ENCODE data around the gene RRP1B. TPM values are rescaled to one million over a fixed set of nuclear protein-coding genes. Genes with fewer than 3 reads are reported as not detected.
"Not testable (repeated sequence)": the region's sequence is repeated elsewhere in the genome, so short reads cannot be mapped to it uniquely, and the experiment has no call there.

RRP1B gene
- polyA plus RNA-seq, 6 donors from 2014 or later, result 9.2 to 30.3 (median 21.1) TPM

GRCh38 chr21:43645976-43646375, 13.4 kb upstream of the RRP1B start:
- Mint-ChIP-seq H3K4me1 (peaks cover 12 to 19% (median 15%) of the 10 kb centered on the region in 3 donors), H3K36me3 (no peaks in the 10 kb centered on the region), H3K9me3 (no peaks in the 10 kb centered on the region), H3K27ac (peak overlapping the region; percentile 52 to 92 (median 84)), H3K4me3 (peak overlapping the region in 6 of 8 donors; percentile 18 to 76 (median 70)), H3K27me3 (peaks cover 0 to under 1% (median 0%) of the 10 kb centered on the region in 3 donors)
- peak in 1 of 2 donors; percentile 8 for ATAC-seq (ENCODE audit: low read depth in 2 of 2)
- no peak for DNase-seq

- H3K4me1 Mint-ChIP-seq, result peaks cover 12 to 19% (median 15%) of the 10 kb centered on the region in 3 donors
- no peaks in the 10 kb centered on the region for H3K9me3 Mint-ChIP-seq
- H3K36me3 Mint-ChIP-seq, result no peaks in the 10 kb centered on the region
- H3K27me3 Mint-ChIP-seq, result peaks cover 0 to 7% (median 0%) of the 10 kb centered on the region in 3 donors
- H3K27ac Mint-ChIP-seq, result peak overlapping the region; percentile 51 to 92 (median 86)
- DNase-seq, result peak; percentile 79
- ATAC-seq (ENCODE audit: low read depth in 2 of 2), result peak; percentile 77 to 85
- H3K4me3 Mint-ChIP-seq, result peak overlapping the region in 7 of 8 donors; percentile 2 to 76 (median 44)
Measured at GRCh38 chr21:43646550-43647260, 12.7 kb upstream of the RRP1B start.

GRCh38 chr21:43648171-43648570, 11.2 kb upstream of the RRP1B start:
- Mint-ChIP-seq H3K4me1 (peaks cover 12 to 19% (median 15%) of the 10 kb centered on the region in 3 donors), H3K36me3 (no peaks in the 10 kb centered on the region), H3K9me3 (no peaks in the 10 kb centered on the region), H3K27me3 (peaks cover 0 to 7% (median 0%) of the 10 kb centered on the region in 3 donors), H3K4me3 (peak overlapping the region in 1 of 8 donors; percentile 33), H3K27ac (no peak overlapping the region)
- DNase-seq (no peak), ATAC-seq (ENCODE audit: low read depth in 2 of 2) (no peak)

- H3K4me1 Mint-ChIP-seq; H3K4me3 Mint-ChIP-seq; DNase-seq; H3K36me3 Mint-ChIP-seq; H3K9me3 Mint-ChIP-seq; ATAC-seq (ENCODE audit: low read depth in 2 of 2); H3K27me3 Mint-ChIP-seq: not testable (repeated sequence)
- peak overlapping the region in 1 of 6 donors; percentile 85 for H3K27ac Mint-ChIP-seq
Measured at GRCh38 chr21:43651926-43652325, 7.4 kb upstream of the RRP1B start.

- Mint-ChIP-seq H3K27ac (no peak overlapping the region), H3K27me3 (peaks cover 0 to 7% (median 0%) of the 10 kb centered on the region in 3 donors), H3K4me1 (peaks cover 0 to 6% (median 3%) of the 10 kb centered on the region in 3 donors)
Measured at GRCh38 chr21:43652616-43653015, 6.7 kb upstream of the RRP1B start.

GRCh38 chr21:43653626-43654025, 5.7 kb upstream of the RRP1B start:
- no peak for ATAC-seq (ENCODE audit: low read depth in 2 of 2)
- no peak for DNase-seq
- H3K4me1 Mint-ChIP-seq, result peaks cover 0 to 6% (median 3%) of the 10 kb centered on the region in 3 donors
- no peaks in the 10 kb centered on the region for H3K9me3 Mint-ChIP-seq
- no peaks in the 10 kb centered on the region for H3K36me3 Mint-ChIP-seq
- peak overlapping the region in 1 of 8 donors; percentile 46 for H3K4me3 Mint-ChIP-seq
- H3K27me3 Mint-ChIP-seq, result peaks cover 0 to 7% (median 0%) of the 10 kb centered on the region in 3 donors
- no peak overlapping the region for H3K27ac Mint-ChIP-seq

More at GRCh38 chr21:43652616-43653015, 6.7 kb upstream of the RRP1B start:
- Mint-ChIP-seq H3K9me3 (no peaks in the 10 kb centered on the region), H3K36me3 (no peaks in the 10 kb centered on the region), H3K4me3 (no peak overlapping the region)
- DNase-seq (no peak), ATAC-seq (ENCODE audit: low read depth in 2 of 2) (no peak)

GRCh38 chr21:43654806-43655489, 4.4 kb upstream of the RRP1B start:
- ATAC-seq (ENCODE audit: low read depth in 2 of 2) (no peak), DNase-seq (no peak)
- Mint-ChIP-seq H3K4me1 (peaks cover 3 to 13% (median 10%) of the 10 kb centered on the region in 3 donors), H3K4me3 (peak overlapping the region in 2 of 8 donors; percentile 7 to 69), H3K36me3 (no peaks in the 10 kb centered on the region), H3K9me3 (no peaks in the 10 kb centered on the region), H3K27ac (peak overlapping the region in 1 of 6 donors; percentile 69), H3K27me3 (peaks cover 0 to 7% (median 0%) of the 10 kb centered on the region in 3 donors)

- no peak for DNase-seq
- Mint-ChIP-seq H3K36me3 (peaks cover 0 to 7% of the 10 kb centered on the region in 2 donors), H3K4me1 (peaks cover 23 to 36% (median 27%) of the 10 kb centered on the region in 3 donors), H3K9me3 (no peaks in the 10 kb centered on the region), H3K27me3 (no peaks in the 10 kb centered on the region), H3K4me3 (peak overlapping the region in 7 of 8 donors; percentile 16 to 80 (median 42)), H3K27ac (peak overlapping the region in 2 of 6 donors; percentile 44 to 52)
- no peak for ATAC-seq (ENCODE audit: low read depth in 2 of 2)
Measured at GRCh38 chr21:43657355-43658087, 1.8 kb upstream of the RRP1B start.

GRCh38 chr21:43658088-43658741, 1.1 kb upstream of the RRP1B start:
- Mint-ChIP-seq H3K9me3 (no peaks in the 10 kb centered on the region), H3K27ac (peak overlapping the region in 1 of 6 donors; percentile 73), H3K27me3 (no peaks in the 10 kb centered on the region), H3K4me1 (peaks cover 23 to 36% (median 27%) of the 10 kb centered on the region in 3 donors), H3K36me3 (peaks cover 0 to 7% of the 10 kb centered on the region in 2 donors), H3K4me3 (peak overlapping the region in 5 of 8 donors; percentile 29 to 78 (median 63))
- ATAC-seq (ENCODE audit: low read depth in 2 of 2) (no peak), DNase-seq (no peak)

GRCh38 chr21:43658769-43659135, 608 bp upstream of the RRP1B start:
- no peaks in the 10 kb centered on the region for H3K27me3 Mint-ChIP-seq
- H3K4me1 Mint-ChIP-seq, result peaks cover 23 to 36% (median 27%) of the 10 kb centered on the region in 3 donors
- peaks cover 0 to 7% of the 10 kb centered on the region in 2 donors for H3K36me3 Mint-ChIP-seq
- no peak for DNase-seq
- H3K9me3 Mint-ChIP-seq, result no peaks in the 10 kb centered on the region
- peak overlapping the region; percentile 21 to 97 (median 88) for H3K27ac Mint-ChIP-seq
- H3K4me3 Mint-ChIP-seq, result peak overlapping the region; percentile 86 to 96 (median 90)
- no peak for ATAC-seq (ENCODE audit: low read depth in 2 of 2)

GRCh38 chr21:43662286-43662685, 2.9 kb downstream of the RRP1B start:
- DNase-seq, result no peak
- Mint-ChIP-seq H3K4me1 (peaks cover 36 to 50% (median 37%) of the 10 kb centered on the region in 3 donors), H3K9me3 (no peaks in the 10 kb centered on the region), H3K4me3 (peak overlapping the region in 2 of 8 donors; percentile 30 to 91), H3K27me3 (no peaks in the 10 kb centered on the region), H3K36me3 (peaks cover 7 to 15% of the 10 kb centered on the region in 2 donors), H3K27ac (peak overlapping the region in 2 of 6 donors; percentile 29 to 92)
- no peak for ATAC-seq (ENCODE audit: low read depth in 2 of 2)

GRCh38 chr21:43663033-43663432, 3.7 kb downstream of the RRP1B start:
- Mint-ChIP-seq H3K36me3 (peaks cover 7 to 15% of the 10 kb centered on the region in 2 donors), H3K27me3 (no peaks in the 10 kb centered on the region), H3K4me3 (no peak overlapping the region), H3K9me3 (no peaks in the 10 kb centered on the region), H3K27ac (no peak overlapping the region), H3K4me1 (peaks cover 38 to 54% (median 42%) of the 10 kb centered on the region in 3 donors)
- ATAC-seq (ENCODE audit: low read depth in 2 of 2) (no peak), DNase-seq (no peak)

All from naive B cell (primary cell).